ENCODE measurements around the gene MYD88. TPM values are rescaled to one million over a fixed set of nuclear protein-coding genes. Genes with fewer than 3 reads are reported as not detected.

MYD88 gene
- total and polyA plus RNA-seq, 9 of the 15 experiments (the other 6 are each of a cell fraction or from before 2014, with no cell fraction given), result 3.2 to 47.3 (median 27.6) TPM

DNA sequence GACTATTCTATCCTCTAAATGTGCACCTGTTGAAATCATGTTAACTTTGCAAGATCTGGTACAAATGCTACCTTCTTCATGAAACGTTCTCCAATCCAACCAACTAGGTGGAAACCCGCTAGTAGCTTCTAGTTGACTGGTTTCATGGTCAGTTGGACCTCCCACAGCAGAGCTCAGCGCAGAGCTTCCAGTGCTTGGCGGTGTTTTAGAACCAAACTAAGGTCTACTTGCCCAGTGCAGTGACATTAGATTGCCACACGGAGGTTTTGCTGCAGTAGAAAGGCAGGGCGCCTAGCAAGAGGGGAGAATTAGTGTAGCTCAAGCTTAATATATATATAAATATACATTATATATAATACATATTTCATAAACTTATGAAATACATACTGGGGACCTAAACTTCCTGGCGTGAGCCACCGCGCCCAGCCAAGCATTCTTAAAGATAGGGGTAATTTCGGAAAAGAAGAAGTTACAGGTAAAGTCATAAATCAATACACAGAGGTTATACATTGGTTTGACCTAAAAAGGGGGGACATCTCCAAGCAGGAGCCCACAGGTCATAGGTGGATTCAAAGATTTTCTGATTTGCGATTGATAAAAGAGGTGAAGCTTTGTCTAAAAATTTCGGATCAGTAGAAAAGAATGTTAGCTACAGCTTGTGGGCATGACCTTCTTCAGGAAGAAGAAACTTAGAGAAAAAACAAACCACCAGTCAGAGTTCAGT is 24.8 kb downstream of the MYD88 start (continued):
- TF ChIP-seq, protein P1, sequence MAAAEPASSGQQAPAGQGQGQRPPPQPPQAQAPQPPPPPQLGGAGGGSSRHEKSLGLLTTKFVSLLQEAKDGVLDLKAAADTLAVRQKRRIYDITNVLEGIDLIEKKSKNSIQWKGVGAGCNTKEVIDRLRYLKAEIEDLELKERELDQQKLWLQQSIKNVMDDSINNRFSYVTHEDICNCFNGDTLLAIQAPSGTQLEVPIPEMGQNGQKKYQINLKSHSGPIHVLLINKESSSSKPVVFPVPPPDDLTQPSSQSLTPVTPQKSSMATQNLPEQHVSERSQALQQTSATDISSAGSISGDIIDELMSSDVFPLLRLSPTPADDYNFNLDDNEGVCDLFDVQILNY (CRISPR knock-in tag; IDR thresholded peaks at IDR 0.05), result no peak
- TF ChIP-seq, protein P2, sequence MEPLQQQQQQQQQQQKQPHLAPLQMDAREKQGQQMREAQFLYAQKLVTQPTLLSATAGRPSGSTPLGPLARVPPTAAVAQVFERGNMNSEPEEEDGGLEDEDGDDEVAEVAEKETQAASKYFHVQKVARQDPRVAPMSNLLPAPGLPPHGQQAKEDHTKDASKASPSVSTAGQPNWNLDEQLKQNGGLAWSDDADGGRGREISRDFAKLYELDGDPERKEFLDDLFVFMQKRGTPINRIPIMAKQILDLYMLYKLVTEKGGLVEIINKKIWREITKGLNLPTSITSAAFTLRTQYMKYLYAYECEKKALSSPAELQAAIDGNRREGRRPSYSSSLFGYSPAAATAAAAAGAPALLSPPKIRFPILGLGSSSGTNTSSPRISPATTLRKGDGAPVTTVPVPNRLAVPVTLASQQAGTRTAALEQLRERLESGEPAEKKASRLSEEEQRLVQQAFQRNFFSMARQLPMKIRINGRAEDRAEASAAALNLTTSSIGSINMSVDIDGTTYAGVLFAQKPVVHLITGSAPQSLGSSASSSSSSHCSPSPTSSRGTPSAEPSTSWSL (CRISPR knock-in tag; IDR thresholded peaks at IDR 0.05; ENCODE audit: borderline replicate concordance), result no peak
- no peak for TF ChIP-seq CBFA2T3 (IDR thresholded peaks at IDR 0.05)
- no peak for TF ChIP-seq HINFP (tag; conservative IDR thresholded peaks at IDR 0.05; ENCODE audit: low read depth)
- peak; percentile 7; the same call in 1 of the 2 replicates for TF ChIP-seq VEZF1 (CRISPR knock-in tag; IDR thresholded peaks at IDR 0.05)
- no peak for TF ChIP-seq ZNF780A (CRISPR knock-in tag; IDR thresholded peaks at IDR 0.05)
- peak; percentile 74 for TF ChIP-seq PKNOX1 (IDR thresholded peaks at IDR 0.05)
- no peak for TF ChIP-seq ZNF41 (CRISPR knock-in tag; conservative IDR thresholded peaks at IDR 0.05)
- TF ChIP-seq, protein P3, sequence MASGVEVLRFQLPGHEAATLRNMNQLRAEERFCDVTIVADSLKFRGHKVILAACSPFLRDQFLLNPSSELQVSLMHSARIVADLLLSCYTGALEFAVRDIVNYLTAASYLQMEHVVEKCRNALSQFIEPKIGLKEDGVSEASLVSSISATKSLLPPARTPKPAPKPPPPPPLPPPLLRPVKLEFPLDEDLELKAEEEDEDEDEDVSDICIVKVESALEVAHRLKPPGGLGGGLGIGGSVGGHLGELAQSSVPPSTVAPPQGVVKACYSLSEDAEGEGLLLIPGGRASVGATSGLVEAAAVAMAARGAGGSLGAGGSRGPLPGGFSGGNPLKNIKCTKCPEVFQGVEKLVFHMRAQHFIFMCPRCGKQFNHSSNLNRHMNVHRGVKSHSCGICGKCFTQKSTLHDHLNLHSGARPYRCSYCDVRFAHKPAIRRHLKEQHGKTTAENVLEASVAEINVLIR (CRISPR knock-in tag; IDR thresholded peaks at IDR 0.05), result no peak
- no peak for TF ChIP-seq HMG20A (CRISPR knock-in tag; conservative IDR thresholded peaks at IDR 0.05)
- TF ChIP-seq, protein P4, sequence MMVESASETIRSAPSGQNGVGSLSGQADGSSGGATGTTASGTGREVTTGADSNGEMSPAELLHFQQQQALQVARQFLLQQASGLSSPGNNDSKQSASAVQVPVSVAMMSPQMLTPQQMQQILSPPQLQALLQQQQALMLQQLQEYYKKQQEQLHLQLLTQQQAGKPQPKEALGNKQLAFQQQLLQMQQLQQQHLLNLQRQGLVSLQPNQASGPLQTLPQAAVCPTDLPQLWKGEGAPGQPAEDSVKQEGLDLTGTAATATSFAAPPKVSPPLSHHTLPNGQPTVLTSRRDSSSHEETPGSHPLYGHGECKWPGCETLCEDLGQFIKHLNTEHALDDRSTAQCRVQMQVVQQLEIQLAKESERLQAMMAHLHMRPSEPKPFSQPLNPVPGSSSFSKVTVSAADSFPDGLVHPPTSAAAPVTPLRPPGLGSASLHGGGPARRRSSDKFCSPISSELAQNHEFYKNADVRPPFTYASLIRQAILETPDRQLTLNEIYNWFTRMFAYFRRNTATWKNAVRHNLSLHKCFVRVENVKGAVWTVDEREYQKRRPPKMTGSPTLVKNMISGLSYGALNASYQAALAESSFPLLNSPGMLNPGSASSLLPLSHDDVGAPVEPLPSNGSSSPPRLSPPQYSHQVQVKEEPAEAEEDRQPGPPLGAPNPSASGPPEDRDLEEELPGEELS (CRISPR knock-in tag; IDR thresholded peaks at IDR 0.05; ENCODE audit: borderline replicate concordance), result no peak
- no peak for TF ChIP-seq STAT5A (IDR thresholded peaks at IDR 0.05; ENCODE audit: borderline replicate concordance, low read length)
- TF ChIP-seq GABPB2 (CRISPR knock-in tag; conservative IDR thresholded peaks at IDR 0.05), result no peak
- no peak for TF ChIP-seq CAMTA2 (CRISPR knock-in tag; conservative IDR thresholded peaks at IDR 0.05)
- TF ChIP-seq CEBPB (tag; IDR thresholded peaks at IDR 0.05), result no peak
